ENCODE results near the gene WARS2.

The WARS2 gene

DNA sequence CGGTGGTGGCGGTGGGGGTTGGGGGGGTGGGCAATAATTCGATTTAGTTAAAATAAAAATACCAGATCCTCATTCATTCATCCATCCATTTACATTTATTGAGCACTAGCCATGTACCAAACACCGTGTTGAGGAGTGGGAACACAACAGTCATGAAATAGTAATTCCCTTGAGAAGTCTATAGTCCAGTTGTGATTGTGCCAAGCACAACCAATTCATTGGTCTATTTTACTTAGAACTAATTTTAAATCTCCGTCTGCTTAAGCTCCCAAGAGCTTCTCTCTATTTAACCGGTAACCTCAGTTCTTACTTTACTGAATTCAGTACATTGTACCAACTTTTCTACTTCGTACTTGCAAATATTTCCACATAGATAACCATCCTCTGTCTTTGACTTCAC is 38.4 kb downstream of the WARS2 start:
- TF ChIP-seq, protein P1, sequence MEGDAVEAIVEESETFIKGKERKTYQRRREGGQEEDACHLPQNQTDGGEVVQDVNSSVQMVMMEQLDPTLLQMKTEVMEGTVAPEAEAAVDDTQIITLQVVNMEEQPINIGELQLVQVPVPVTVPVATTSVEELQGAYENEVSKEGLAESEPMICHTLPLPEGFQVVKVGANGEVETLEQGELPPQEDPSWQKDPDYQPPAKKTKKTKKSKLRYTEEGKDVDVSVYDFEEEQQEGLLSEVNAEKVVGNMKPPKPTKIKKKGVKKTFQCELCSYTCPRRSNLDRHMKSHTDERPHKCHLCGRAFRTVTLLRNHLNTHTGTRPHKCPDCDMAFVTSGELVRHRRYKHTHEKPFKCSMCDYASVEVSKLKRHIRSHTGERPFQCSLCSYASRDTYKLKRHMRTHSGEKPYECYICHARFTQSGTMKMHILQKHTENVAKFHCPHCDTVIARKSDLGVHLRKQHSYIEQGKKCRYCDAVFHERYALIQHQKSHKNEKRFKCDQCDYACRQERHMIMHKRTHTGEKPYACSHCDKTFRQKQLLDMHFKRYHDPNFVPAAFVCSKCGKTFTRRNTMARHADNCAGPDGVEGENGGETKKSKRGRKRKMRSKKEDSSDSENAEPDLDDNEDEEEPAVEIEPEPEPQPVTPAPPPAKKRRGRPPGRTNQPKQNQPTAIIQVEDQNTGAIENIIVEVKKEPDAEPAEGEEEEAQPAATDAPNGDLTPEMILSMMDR (IDR thresholded peaks at IDR 0.05; ENCODE audit: low read depth, low read length, missing control alignments): no peak
- no peak for DNase-seq (ENCODE audit: low read depth)
- H3K4me3 ChIP-seq (ENCODE audit: low read depth, low read length): no peak overlapping the region

DNA sequence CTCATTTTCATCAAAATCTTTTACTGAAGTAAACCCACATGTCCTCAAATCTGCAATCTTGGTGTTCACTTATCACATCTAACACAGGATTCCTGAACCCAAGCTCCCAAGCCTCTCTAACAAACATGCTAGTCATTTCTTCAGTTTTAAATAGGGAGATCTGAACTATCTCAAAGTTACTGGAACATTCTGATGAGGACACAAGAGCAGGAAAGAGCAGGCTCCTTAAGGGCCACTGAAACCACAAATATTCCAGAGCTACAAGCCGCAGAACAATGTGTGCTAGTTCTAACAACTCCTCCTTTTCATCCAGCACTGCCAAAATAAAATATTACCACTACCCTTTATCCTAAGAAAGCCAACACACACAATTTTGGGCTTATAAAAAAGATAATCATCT is 38.9 kb downstream of the WARS2 start:
- TF ChIP-seq, protein P1 (IDR thresholded peaks at IDR 0.05; ENCODE audit: low read depth, low read length, missing control alignments): no peak
- DNase-seq (ENCODE audit: low read depth): no peak

DNA sequence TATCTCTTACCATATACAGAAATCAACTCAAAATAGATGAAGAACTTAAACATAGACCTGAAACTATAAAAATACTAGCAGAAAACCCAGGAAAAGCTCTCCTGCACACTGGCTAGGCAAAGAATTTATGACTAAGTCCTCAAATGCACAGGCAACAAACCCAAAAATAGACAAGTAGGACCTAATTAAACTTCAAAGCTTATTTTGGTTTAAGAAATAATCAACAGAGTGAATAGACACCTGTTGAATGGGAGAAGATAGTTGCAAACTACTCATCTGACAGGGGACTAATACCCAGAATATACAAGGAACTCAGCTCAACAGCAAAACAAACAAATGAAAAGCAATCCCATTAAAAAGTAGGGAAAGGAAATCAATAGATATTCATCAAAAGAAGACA is 40.7 kb downstream of the WARS2 start:
- H3K4me3 ChIP-seq (ENCODE audit: low read depth, low read length): no peak overlapping the region
- TF ChIP-seq, protein P1 (IDR thresholded peaks at IDR 0.05; ENCODE audit: low read depth, low read length, missing control alignments): no peak
- DNase-seq (ENCODE audit: low read depth): no peak

More for the DNA sequence above, 38.9 kb downstream of the WARS2 start:
- H3K4me3 ChIP-seq (ENCODE audit: low read depth, low read length): no peak overlapping the region

DNA sequence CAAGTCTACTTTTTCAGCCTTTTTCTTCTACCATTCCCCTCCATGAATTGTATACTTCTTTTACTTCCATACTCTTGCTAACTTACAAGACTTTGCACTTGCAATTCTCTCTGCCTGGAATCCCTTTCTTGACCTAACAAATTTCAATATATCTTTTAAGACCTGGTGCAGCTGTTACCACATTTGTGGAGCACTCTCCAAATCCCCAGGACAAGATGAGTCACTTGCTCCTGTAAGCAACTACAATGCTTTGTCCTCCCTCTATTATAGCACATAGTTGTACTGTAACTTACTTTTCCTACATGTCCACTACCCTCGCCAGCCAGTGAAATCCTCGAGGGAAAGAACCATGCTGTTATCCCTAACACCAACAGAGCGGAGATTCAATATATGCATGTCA is 43.1 kb downstream of the WARS2 start:
- H3K4me3 ChIP-seq (ENCODE audit: low read depth, low read length): no peak overlapping the region
- DNase-seq (ENCODE audit: low read depth): no peak
- TF ChIP-seq, protein P1 (IDR thresholded peaks at IDR 0.05; ENCODE audit: low read depth, low read length, missing control alignments): no peak

DNA sequence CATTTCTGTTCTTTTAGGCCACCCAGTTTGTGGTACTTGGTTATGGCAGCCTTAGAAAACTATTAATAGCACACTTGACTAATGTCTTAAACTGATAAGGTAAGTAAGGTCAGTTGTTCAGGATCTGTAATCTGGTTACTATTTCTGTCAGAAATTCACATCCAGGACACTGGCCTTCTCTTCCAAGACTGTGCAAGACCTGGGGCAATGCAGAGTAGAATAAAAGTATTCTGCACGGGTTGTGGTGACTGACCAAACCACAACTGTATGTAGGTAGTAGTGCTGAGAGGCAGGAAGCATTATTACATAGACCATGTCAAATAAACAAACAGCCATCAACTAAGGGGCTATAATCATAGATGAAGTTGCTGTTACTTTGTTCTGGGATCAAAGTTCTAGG is 46.7 kb downstream of the WARS2 start:
- TF ChIP-seq, protein P1 (IDR thresholded peaks at IDR 0.05; ENCODE audit: low read depth, low read length, missing control alignments): no peak
- DNase-seq (ENCODE audit: low read depth): no peak
- H3K4me3 ChIP-seq (ENCODE audit: low read depth, low read length): no peak overlapping the region

DNA sequence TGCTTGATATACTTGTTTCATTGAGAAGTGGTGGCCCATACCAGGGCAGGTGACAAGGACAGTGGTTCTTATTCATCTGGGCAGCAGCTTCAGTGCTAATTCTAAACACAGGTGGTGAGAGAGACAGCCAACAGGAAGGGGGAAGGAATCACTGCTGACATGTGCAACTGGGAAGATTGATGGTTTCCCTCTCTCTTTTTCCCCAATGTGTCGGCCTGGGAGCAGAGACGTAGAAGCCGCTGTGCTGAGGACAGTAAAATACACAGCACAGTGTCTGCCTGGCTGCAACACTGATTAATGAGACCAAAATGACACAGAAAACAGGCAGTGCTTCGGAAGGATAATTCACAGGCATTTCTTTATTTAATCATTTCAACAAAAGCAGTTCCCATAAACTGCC is 48.8 kb downstream of the WARS2 start:
- no peak overlapping the region for H3K4me3 ChIP-seq (ENCODE audit: low read depth, low read length)
- no peak for DNase-seq (ENCODE audit: low read depth)
- TF ChIP-seq, protein P1 (IDR thresholded peaks at IDR 0.05; ENCODE audit: low read depth, low read length, missing control alignments): no peak

DNA sequence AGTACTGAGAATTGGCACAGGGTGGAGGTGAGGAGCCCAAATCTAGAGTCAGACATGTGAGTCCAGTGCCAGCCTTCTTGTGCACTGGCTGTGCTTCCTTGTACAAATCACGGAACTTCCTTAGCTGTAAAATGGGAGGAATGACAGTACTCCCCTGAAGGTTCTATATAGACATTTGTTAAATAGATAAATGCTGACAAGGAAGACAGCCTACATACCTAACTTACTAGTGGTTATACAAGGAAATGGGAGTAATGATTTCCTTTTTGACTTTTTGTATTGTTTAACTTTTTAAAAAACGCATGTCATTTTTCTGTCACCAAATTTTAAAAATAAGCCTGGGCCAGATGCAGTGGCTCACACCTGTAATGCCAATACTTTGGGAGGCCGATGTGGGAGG is 50.2 kb downstream of the WARS2 start:
- H3K4me3 ChIP-seq (ENCODE audit: low read depth, low read length): no peak overlapping the region
- TF ChIP-seq, protein P1 (IDR thresholded peaks at IDR 0.05; ENCODE audit: low read depth, low read length, missing control alignments): no peak

More for the DNA sequence above, 50.2 kb downstream of the WARS2 start:
- no peak for DNase-seq (ENCODE audit: low read depth)

Data from GM12864 (cell line).